GM19351 (cell line): ENCODE data around the gene SRRM5.
"Not testable (repeated sequence)": the region's sequence is repeated elsewhere in the genome, so short reads cannot be mapped to it uniquely, and the experiment has no call there.

Source experiments
- ATAC-seq: cut with Tn5 transposase; IDR thresholded peaks from one replicate; pipeline ENCODE4 v1.9.1; 2021; ENCODE audit warnings: mild to moderate bottlenecking, moderate library complexity; ENCODE audit not compliant: unreplicated experiment

The SRRM5 gene

DNA sequence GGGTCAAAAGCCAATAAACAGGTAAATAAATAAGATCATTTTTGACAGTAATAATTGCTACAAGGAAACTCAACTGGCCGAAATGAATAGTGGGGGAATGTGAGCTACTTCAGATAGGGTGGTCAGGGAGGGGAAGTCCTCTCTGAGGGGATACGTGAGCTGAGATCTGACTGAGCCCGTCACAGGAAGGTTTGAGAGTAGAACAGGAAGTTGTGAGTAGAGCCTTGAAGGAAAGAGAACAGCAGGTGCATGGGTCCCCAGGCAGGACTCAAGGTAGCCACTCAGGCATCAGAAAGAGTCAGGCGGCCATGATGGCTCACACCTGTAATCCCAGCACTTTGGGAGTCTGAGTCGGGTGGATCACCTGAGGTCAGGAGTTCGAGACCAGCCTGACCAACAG lies 22.2 kb upstream of the SRRM5 start:
- no peak for ATAC-seq

DNA sequence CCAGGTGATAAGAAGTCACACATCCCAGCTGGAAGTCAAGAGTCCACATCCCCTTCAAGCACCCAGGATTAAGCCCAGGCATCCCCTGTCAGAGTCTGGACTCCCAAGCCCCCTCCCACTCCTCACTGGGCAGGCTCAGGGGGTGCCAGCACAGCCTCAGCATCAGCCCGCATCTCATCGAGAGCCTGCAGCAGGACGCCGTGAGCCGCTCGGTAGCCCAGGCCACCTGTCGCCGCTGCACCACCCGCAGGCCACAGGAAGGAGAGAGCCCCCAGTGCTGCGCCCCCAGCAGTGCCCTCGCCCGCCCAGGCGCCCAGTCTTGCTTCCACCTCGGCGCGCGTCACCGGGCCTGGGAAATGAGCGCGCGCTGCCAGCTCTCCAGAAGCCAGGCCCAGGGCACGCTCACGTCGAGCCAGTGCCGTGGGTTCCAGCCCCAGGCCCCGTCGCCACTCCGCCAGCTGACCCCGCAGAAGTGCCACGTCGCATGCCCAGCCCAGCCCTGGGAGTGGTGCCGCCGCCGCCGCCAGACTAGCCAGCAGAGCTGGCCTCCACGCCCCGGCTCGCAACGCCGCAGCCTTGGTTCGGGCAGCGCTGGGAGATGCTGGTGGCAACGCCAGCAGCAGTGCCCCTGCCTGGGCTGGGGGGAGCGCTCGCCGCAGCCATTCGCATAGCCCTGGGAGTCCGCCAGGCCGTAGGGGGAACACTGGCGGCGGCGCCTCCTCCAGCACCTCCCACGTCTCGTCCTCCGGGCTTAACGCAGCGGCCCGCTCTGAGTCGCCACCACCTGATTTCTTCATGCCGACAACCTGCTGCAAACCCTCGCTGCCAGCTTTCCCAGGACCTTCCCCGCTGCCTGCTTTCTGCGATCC lies 19.8 kb upstream of the SRRM5 start:
- no peak for ATAC-seq

- ATAC-seq = no peak
Observed at GRCh38 chr19:43592800-43593350, 19.0 kb upstream of the SRRM5 start.

DNA sequence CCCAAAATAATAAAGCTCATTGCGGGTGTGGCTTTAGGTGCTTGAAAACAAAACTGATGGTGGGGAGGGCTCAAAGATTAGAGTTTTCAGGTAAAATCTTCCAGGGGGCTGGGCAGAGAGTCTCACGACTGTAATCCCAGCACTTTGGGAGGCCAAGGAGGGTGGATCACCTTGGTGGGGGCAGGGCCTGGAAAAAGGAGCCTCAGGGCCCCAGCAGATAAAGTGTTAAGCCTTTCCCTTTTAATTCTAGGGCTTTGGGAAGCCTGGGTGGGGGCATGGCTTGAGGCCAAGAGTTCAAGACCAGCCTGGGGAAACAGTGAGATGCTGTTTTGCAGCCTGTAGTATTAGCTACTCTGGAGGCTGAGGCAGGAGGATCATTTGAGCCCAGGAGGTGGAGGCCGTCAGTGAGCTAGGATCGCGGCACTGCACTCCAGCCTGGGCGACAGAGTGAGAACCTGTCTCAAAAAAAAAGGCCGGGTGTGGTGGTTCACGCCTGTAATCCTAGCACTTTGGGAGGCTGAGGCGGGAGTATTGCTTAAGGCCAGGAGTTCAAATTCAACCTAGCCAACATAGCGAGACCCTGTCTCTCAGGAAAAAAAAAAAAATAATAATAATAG lies 17.7 kb upstream of the SRRM5 start:
- ATAC-seq = no peak

DNA sequence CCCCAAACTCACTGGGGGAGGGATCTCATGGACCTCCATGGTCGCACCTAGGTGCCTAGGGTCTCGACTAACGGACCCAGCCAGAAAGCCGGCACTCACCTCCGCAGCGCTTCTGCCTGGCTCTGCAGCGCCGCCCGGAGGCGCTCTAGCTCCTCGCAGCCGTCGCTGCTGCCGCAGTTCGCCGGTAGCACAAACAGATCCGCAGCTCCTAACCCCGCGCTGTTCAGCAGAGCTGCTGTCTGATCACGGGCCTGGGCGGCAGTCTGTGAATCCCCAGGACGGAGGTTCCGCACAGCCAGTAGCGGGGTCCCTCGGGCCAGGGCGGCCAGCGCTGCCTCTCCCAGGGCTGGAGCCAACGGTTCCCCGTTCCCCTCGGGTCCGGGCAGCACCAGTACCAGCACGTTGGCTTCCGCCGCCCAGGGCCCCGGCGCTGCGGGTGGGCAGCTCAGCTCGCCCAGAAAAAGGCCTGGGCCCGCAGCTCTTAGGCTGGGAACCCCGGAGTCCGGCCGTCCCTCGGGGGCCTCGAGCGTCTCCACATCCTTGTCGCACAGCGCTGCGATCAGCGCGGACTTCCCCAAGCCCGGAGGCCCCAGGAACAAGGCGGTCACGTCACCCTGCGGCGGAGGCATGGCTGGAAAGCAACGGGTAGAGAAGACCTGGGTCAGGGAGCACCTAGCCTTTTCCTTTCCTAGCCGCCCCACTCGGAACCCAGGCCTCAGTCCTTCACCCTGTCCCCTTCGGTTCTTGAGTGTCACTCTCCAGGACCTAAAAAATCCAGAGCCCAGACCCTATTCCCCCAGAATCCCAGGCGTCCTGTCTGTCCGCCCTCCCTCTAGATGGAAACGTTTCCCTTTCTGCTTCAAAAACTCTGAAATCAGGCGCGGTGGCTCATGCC lies 16.9 kb upstream of the SRRM5 start:
- ATAC-seq = peak; percentile 35

DNA sequence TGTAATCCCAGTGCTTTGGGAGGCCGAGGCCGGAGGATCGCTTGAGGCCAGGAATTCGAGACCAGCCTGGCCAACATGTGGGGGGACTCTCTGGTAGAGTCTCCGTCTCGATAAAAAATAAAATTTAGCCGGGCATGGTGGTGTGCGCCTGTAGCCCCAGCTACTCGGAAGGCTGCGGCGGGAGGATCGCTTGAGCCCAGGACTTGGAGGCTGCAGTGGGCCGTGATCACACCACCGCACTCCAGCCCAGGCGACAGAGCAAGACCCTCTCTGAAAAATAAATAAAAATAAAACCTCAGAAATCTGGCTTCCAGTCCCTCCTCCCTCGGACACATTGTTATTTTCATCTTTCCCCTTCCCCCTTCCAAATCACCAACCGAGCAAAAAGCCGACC lies 16.3 kb upstream of the SRRM5 start:
- ATAC-seq = peak; percentile 12

- peak; percentile 82 for ATAC-seq
Observed at GRCh38 chr19:43595999-43596841, 15.7 kb upstream of the SRRM5 start, which contains the start of the genes IRGQ and ZNF576. TSS of gene IRGQ (minus strand) at chr19:43596134. CDS start at chr19:43595338, 796 bp downstream. TSS of gene ZNF576 (plus strand) at chr19:43596595. CDS start at chr19:43597109, 514 bp downstream.

GRCh38 chr19:43596842-43597461 lies 14.9 kb upstream of the SRRM5 start:
- ATAC-seq = no peak

DNA sequence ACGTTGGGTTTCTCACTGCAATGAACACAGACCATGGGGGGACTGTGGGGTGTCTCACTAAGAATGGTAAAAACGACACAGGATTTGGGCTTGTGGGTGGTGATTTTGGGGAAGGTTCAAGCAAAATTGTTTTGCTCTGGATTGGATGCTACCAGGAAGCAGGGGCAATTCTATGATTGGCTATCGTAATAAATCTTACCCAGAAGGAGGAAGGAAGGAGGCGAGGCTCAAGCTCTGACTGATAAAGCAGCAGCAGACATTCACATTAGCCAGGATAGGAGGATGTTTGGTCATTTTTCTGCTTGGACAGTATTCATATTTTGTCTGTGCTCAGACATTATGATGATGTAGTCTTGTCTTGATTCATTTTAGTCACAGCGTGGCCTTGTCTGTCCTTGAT lies 14.0 kb upstream of the SRRM5 start:
- no peak for ATAC-seq

- ATAC-seq = no peak
Observed at GRCh38 chr19:43598445-43599240, 13.2 kb upstream of the SRRM5 start.

- no peak for ATAC-seq
Observed at GRCh38 chr19:43599635-43600295, 12.1 kb upstream of the SRRM5 start.

GRCh38 chr19:43600326-43600725 lies 11.6 kb upstream of the SRRM5 start:
- ATAC-seq = not testable (repeated sequence)

- no peak for ATAC-seq
Observed at GRCh38 chr19:43605875-43606568, 5.9 kb upstream of the SRRM5 start.

DNA sequence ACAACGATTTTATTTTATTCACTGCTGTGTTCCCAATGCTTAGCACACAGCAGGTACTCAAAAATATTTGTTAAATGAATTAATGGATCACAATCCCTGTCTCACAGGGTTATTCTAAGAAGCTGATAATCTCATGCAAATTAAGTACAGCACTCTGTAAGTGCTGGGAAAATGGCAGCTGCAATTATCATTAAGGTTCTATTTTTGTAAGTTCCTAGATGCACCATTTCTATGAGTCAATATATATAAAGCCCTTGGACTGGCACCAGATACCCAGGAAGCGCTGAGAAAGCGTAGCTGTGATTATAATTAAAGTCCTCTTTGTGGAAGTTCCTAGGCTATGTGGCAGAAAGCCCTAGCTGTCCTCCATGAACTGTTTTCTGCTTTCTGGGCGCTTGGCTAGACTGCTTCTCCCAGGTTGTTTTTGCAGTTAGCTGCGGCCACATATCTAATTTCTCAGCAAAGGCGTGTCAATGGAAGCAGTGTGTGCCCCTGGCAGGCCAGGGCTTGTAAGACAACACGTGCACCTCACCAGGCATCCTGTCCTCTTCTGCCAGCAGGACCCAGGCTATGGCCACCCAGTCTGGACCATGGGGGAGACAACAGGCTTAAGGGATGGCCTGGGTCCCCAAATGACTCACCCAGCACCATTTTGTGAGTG lies 5.2 kb upstream of the SRRM5 start:
- ATAC-seq = no peak

- ATAC-seq = no peak
Observed at GRCh38 chr19:43607238-43608205, 4.4 kb upstream of the SRRM5 start.

DNA sequence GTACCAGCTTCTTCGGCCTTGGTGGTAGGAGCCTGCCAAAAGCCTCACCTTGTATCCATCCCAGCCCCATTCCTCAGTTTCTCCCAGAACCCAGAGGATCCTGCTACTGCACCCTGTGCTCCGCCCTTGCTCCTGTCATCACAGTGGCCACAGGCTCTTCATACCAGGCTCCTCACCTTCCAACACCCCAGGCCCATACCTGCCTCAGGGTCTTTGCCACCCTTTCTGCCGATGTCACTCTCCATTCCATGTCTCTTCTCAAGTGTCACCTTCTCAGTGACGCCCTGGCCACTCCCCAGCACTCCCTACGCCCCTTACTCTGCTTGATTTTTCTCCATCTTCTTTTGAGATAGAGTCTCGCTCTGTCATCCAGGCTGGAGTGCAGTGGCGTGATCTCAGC lies 2.0 kb upstream of the SRRM5 start:
- no peak for ATAC-seq
